H1 (cell line): ENCODE data around the gene ARHGAP6. TPM values are rescaled to one million over a fixed set of nuclear protein-coding genes. Genes with fewer than 3 reads are reported as not detected.

ENCODE experiments used
- CTCF ChIA-PET: fragments of 300-600 bp; sonication (Branson Sonifier 250); formaldehyde crosslinking; loops from one replicate; lab custom pipeline; 2021; ENCODE audit not compliant: partially characterized antibody; lab: Charles Lee
- POLR2A ChIA-PET: fragments of 300-600 bp; sonication (Branson Sonifier 250); formaldehyde crosslinking; loops from one replicate; lab custom pipeline; 2021; ENCODE audit warnings: inconsistent platforms; ENCODE audit not compliant: partially characterized antibody; lab: Charles Lee
- DNase-seq, 2 experiments: peaks; one replicate each; pipeline versions ENCODE4 v3.0.0 to v3.0.0-alpha.2; 2010 to 2022; ENCODE audit warnings: low spot score in 2 of 2, low read depth in 1 of 2, mixed read lengths in 1 of 2
- FAIRE-seq: peaks from 2 replicates; lab custom pipeline; 2011; peaks lifted over from hg19 to GRCh38; lab: Jason Lieb, UNC
- H2AFZ ChIP-seq: 2 replicates; pipeline ENCODE4 v1.8.1; 2012; ENCODE audit warnings: low read length, inconsistent platforms
- H2AK5ac ChIP-seq: 2 replicates; pipeline ENCODE4 v1.6.1; 2013; ENCODE audit warnings: low read depth, low read length
- H2BK120ac ChIP-seq: replicated peaks from 2 replicates; pipeline ENCODE3; 2013; ENCODE audit warnings: low read depth, low read length, inconsistent platforms
- H2BK12ac ChIP-seq: 2 replicates; pipeline ENCODE4 v1.6.1; 2013; ENCODE audit warnings: low read depth, low read length
- H2BK15ac ChIP-seq: 2 replicates; pipeline ENCODE4 v1.6.1; 2013; ENCODE audit warnings: low read length
- H2BK20ac ChIP-seq: 2 replicates; pipeline ENCODE4 v1.6.1; 2013; ENCODE audit warnings: low read length
- H2BK5ac ChIP-seq: 2 replicates; pipeline ENCODE4 v1.6.1; 2013; ENCODE audit warnings: low read depth, low read length
- H3K14ac ChIP-seq: 2 replicates; pipeline ENCODE4 v1.6.1; 2013; ENCODE audit warnings: inconsistent platforms; ENCODE audit not compliant: insufficient read length
- H3K18ac ChIP-seq: 2 replicates; pipeline ENCODE4 v1.6.1; 2013; ENCODE audit warnings: low read length; ENCODE audit errors: extremely low read depth
- H3K23ac ChIP-seq: 2 replicates; pipeline ENCODE4 v1.6.1; 2013; ENCODE audit warnings: inconsistent platforms; ENCODE audit not compliant: insufficient read length
- H3K23me2 ChIP-seq: 2 replicates; pipeline ENCODE4 v1.6.1; 2013; ENCODE audit warnings: low read depth, low read length
- H3K27ac ChIP-seq: 2 replicates; pipeline ENCODE4 v1.6.1; 2011; ENCODE audit warnings: low read depth, low read length, inconsistent platforms
- H3K27me3 ChIP-seq, 4 experiments: replicated peaks in 1 of 4; 1 replicate in 1 of 4; 2 replicates in 3 of 4; pipeline versions ENCODE4 v1.6.1 to v1.8.1; 2011 to 2013; ENCODE audit warnings: low read length in 3 of 4, mild to moderate bottlenecking in 3 of 4, inconsistent platforms in 2 of 4, mixed read lengths in 2 of 4, moderate library complexity in 1 of 4; ENCODE audit not compliant: control insufficient read depth in 3 of 4, insufficient read depth in 3 of 4; ENCODE audit errors: extremely low read depth in 1 of 4
- H3K36me3 ChIP-seq, 4 experiments: 2 replicates each; pipeline versions ENCODE4 v1.6.1 to v1.8.1; 2011 to 2013; ENCODE audit warnings: mild to moderate bottlenecking in 4 of 4, low read length in 3 of 4, moderate library complexity in 2 of 4, control low read depth in 1 of 4, inconsistent platforms in 1 of 4; ENCODE audit not compliant: insufficient read depth in 4 of 4, control insufficient read depth in 2 of 4
- H3K4ac ChIP-seq: replicated peaks from 2 replicates; pipeline ENCODE3; 2013; ENCODE audit warnings: low read length, low read depth, mixed read lengths, inconsistent platforms; ENCODE audit not compliant: insufficient read length
- H3K4me1 ChIP-seq, 4 experiments: replicated peaks in 1 of 4; 1 replicate in 1 of 4; 2 replicates in 3 of 4; pipeline versions ENCODE4 v1.6.1 to v1.8.1; 2011 to 2013; ENCODE audit warnings: low read length in 3 of 4, inconsistent platforms in 2 of 4, mixed read lengths in 1 of 4; ENCODE audit not compliant: insufficient read depth in 4 of 4, control insufficient read depth in 3 of 4
- H3K4me2 ChIP-seq, 2 experiments: 2 replicates each; pipeline versions ENCODE4 v1.6.1 to v1.8.1; 2011 to 2013; ENCODE audit warnings: low read depth in 2 of 2, low read length in 2 of 2, control low read depth in 1 of 2, inconsistent platforms in 1 of 2, mild to moderate bottlenecking in 1 of 2; ENCODE audit not compliant: insufficient read depth in 1 of 2
- H3K4me3 ChIP-seq, 4 experiments: fragments of 200-600, 300-600 bp in 1 of 4; sonication (generic), shearing (Covaris generic), sonication (Bioruptor Twin) in 1 of 4; 2 replicates each; pipeline versions ENCODE4 v1.5.1 to v1.8.1; 2011 to 2016; ENCODE audit warnings: low read length in 4 of 4, low read depth in 3 of 4, control low read depth in 2 of 4, inconsistent platforms in 2 of 4, mild to moderate bottlenecking in 2 of 4, mixed read lengths in 1 of 4, moderate library complexity in 1 of 4; ENCODE audit not compliant: insufficient read depth in 2 of 4; ENCODE audit errors: extremely low read depth in 1 of 4
- H3K56ac ChIP-seq: replicated peaks from 2 replicates; pipeline ENCODE3; 2013; ENCODE audit warnings: low read depth, mild to moderate bottlenecking, mixed read lengths, low read length, inconsistent platforms; ENCODE audit not compliant: insufficient read length
- H3K79me1 ChIP-seq: 2 replicates; pipeline ENCODE4 v1.6.1; 2013; ENCODE audit warnings: low read depth, low read length, control low read depth
- H3K79me2 ChIP-seq, 2 experiments: 2 replicates each; pipeline versions ENCODE4 v1.6.1 to v1.8.1; 2012 to 2013; ENCODE audit warnings: low read length in 2 of 2, mild to moderate bottlenecking in 2 of 2, inconsistent platforms in 1 of 2; ENCODE audit not compliant: insufficient read depth in 2 of 2, control insufficient read depth in 1 of 2
- H3K9ac ChIP-seq, 4 experiments: replicated peaks in 1 of 4; 1 replicate in 1 of 4; 2 replicates in 3 of 4; pipeline versions ENCODE4 v1.6.1 to v1.8.1; 2011 to 2013; ENCODE audit warnings: low read depth in 3 of 4, low read length in 3 of 4, control low read depth in 2 of 4, mild to moderate bottlenecking in 2 of 4, moderate library complexity in 2 of 4, inconsistent platforms in 1 of 4; ENCODE audit errors: extremely low read depth in 1 of 4
- H3K9me3 ChIP-seq, 2 experiments: 2 replicates each; pipeline versions ENCODE4 v1.6.1 to v1.8.1; 2012 to 2013; ENCODE audit warnings: mild to moderate bottlenecking in 2 of 2, moderate library complexity in 2 of 2, control low read depth in 1 of 2, inconsistent platforms in 1 of 2, low read depth in 1 of 2, low read length in 1 of 2, mixed read lengths in 1 of 2; ENCODE audit not compliant: insufficient read depth in 2 of 2
- H4K20me1 ChIP-seq, 2 experiments: replicated peaks in 1 of 2; 2 replicates each; pipeline versions ENCODE3 to v1.8.1; 2011 to 2013; ENCODE audit warnings: inconsistent platforms in 2 of 2, low read length in 2 of 2, mild to moderate bottlenecking in 1 of 2; ENCODE audit not compliant: insufficient read depth in 2 of 2, control insufficient read depth in 1 of 2
- H4K5ac ChIP-seq: 2 replicates; pipeline ENCODE4 v1.6.1; 2013; ENCODE audit warnings: low read length, low read depth, mixed read lengths, inconsistent platforms; ENCODE audit not compliant: insufficient read length
- H4K8ac ChIP-seq: 2 replicates; pipeline ENCODE4 v1.8.0; 2013; ENCODE audit warnings: mild to moderate bottlenecking, moderate library complexity, low read length, inconsistent platforms; ENCODE audit not compliant: insufficient read depth; ENCODE audit errors: extremely low read depth
- H4K91ac ChIP-seq: replicated peaks from 2 replicates; pipeline ENCODE3; 2013; ENCODE audit warnings: low read length, mixed read lengths, inconsistent platforms; ENCODE audit not compliant: insufficient read length
- BRCA1 ChIP-seq: IDR thresholded peaks from 2 replicates; pipeline ENCODE4 v1.6.1; 2012; ENCODE audit warnings: low read depth, low read length, improper control_type of control experiment
- E2F6 ChIP-seq: IDR thresholded peaks from 2 replicates; pipeline ENCODE4 v1.6.1; 2012; ENCODE audit warnings: inconsistent platforms
- HDAC6 ChIP-seq: IDR thresholded peaks from one replicate; pipeline ENCODE4 v1.7.1; 2012; ENCODE audit warnings: low read depth, mild to moderate bottlenecking, inconsistent platforms, low read length, moderate library complexity
- POLR2AphosphoS5 ChIP-seq: IDR thresholded peaks from 2 replicates; pipeline ENCODE4 v1.6.1; 2011; ENCODE audit warnings: low read depth, low read length
- RAD21 ChIP-seq, 2 experiments: IDR thresholded peaks in 1 of 2; conservative IDR thresholded peaks in 1 of 2; 2 replicates each; pipeline ENCODE4 v1.6.1; 2011; ENCODE audit warnings: low read depth in 2 of 2, low read length in 2 of 2, improper control_type of control experiment in 1 of 2, inconsistent platforms in 1 of 2, mild to moderate bottlenecking in 1 of 2, moderate library complexity in 1 of 2
- SIRT6 ChIP-seq: IDR thresholded peaks from one replicate; pipeline ENCODE4 v1.7.1; 2012; ENCODE audit warnings: low read length, inconsistent platforms
- SRF ChIP-seq: IDR thresholded peaks from 2 replicates; pipeline ENCODE4 v1.6.1; 2011; ENCODE audit warnings: mild to moderate bottlenecking, low read depth, low read length, moderate library complexity
- SUZ12 ChIP-seq: fragments of 200-600 bp; sonication (generic); IDR thresholded peaks from 2 replicates; pipeline ENCODE4 v1.6.1; 2012; ENCODE audit warnings: mild to moderate bottlenecking, inconsistent platforms, low read length, moderate library complexity, mixed read lengths
- USF2 ChIP-seq: IDR thresholded peaks from 2 replicates; pipeline ENCODE4 v1.6.1; 2011; ENCODE audit warnings: low read length, improper control_type of control experiment
- YY1 ChIP-seq: IDR thresholded peaks from 2 replicates; pipeline ENCODE4 v1.6.1; 2011; ENCODE audit warnings: low read depth, mild to moderate bottlenecking, low read length
- WGBS, 2 experiments: shearing (Covaris generic) in 1 of 2; methylation state at CpG; one replicate each; pipeline versions ENCODE4 v1.1.6 to v1.1.7; 2013 to 2015; ENCODE audit warnings: low lambda C conversion rate in 2 of 2, mixed read lengths in 2 of 2, inconsistent platforms in 1 of 2, low coverage in 1 of 2, missing lambda C conversion rate in 1 of 2; ENCODE audit not compliant: insufficient replicate concordance in 2 of 2, insufficient coverage in 1 of 2, insufficient read length in 1 of 2; ENCODE audit errors: extremely low coverage in 1 of 2, missing lambda C conversion rate in 1 of 2; 5-methylcytosine and 5-hydroxymethylcytosine counted together
- polyA plus RNA-seq, 7 experiments: library from polyadenylated mRNA; depleted of rRNA in 3 of 7; stranded (reverse) in 5 of 7; unstranded in 2 of 7; fragments of >200 nt in 5 of 7; fragments of 200-250 nt in 2 of 7; gene quantifications; 1 replicate in 5 of 7; 2 replicates in 1 of 7; 4 replicates in 1 of 7; pipeline versions ENCODE4 v1.2.1 to v1.2.3, GENCODE V29; 2011 to 2013; ENCODE audit warnings: missing spikeins in 2 of 7, mixed read lengths in 2 of 7
- total RNA-seq: library from RNA; stranded (reverse); fragmentation: NEBNext Ultra II Directional; extraction: Animal tissue kit (Norgen Biotek cat#: 25700); gene quantifications from 2 replicates; pipeline ENCODE4 v1.2.1, GENCODE V29; 2021

Gene ARHGAP6
- total and polyA plus RNA-seq, 2 of the 8 experiments (the other 6 are each of a cell fraction or from before 2014, with no cell fraction given): 0.35 to 0.82 TPM

- no peak overlapping the region for H4K5ac ChIP-seq
- no peaks in the 10 kb centered on the region for H3K23me2 ChIP-seq
- TF ChIP-seq HDAC6 (no peak), SUZ12 (no peak), YY1 (no peak), POLR2AphosphoS5 (no peak), USF2 (no peak), BRCA1 (no peak), SRF (no peak), E2F6 (no peak), SIRT6 (no peak), RAD21 (IDR thresholded peaks at IDR 0.05 in 1 of 2, conservative IDR thresholded peaks at IDR 0.05 in 1 of 2; ENCODE audit: low read depth in 2 of 2, low read length in 2 of 2) (no peak)
- H3K27me3 ChIP-seq: no peaks in the 10 kb centered on the region
- H3K23ac ChIP-seq: no peak overlapping the region
- no peak overlapping the region for H2AK5ac ChIP-seq
- no peaks in the 10 kb centered on the region for H3K36me3 ChIP-seq
- POLR2A ChIA-PET: no interaction called here
- H4K8ac ChIP-seq: no peak overlapping the region
- CTCF ChIA-PET: no interaction called here
- H2BK120ac ChIP-seq: no peak overlapping the region
- H3K9me3 ChIP-seq: no peaks in the 10 kb centered on the region
- H2BK5ac ChIP-seq: no peak overlapping the region
- H4K91ac ChIP-seq: no peak overlapping the region
- H4K20me1 ChIP-seq: no peaks in the 10 kb centered on the region
- no peak overlapping the region for H3K4me3 ChIP-seq
- H3K27ac ChIP-seq: no peak overlapping the region
- no peak overlapping the region for H2BK12ac ChIP-seq
- H3K9ac ChIP-seq: no peak overlapping the region
- 83% methylated on average over 1 of the region's 2 CpGs; no CpG with 5 or more reads in 1 of the 2 experiments for WGBS, 2 experiments
- H3K14ac ChIP-seq: no peak overlapping the region
- FAIRE-seq (no peak), DNase-seq (no peak)
- H3K79me1 ChIP-seq: no peaks in the 10 kb centered on the region
- no peak overlapping the region for H3K4me2 ChIP-seq
- no peak overlapping the region for H2AFZ ChIP-seq
- no peak overlapping the region for H2BK15ac ChIP-seq
- no peak overlapping the region for H3K56ac ChIP-seq
- H2BK20ac ChIP-seq: no peak overlapping the region
- no peaks in the 10 kb centered on the region for H3K79me2 ChIP-seq
- H3K4ac ChIP-seq: no peak overlapping the region
- H3K18ac ChIP-seq: no peak overlapping the region
- H3K4me1 ChIP-seq: no peaks in the 10 kb centered on the region
These were observed 393.4 kb downstream of the ARHGAP6 start for GRCh38 chrX:11272290-11272689.
